GM12891 (cell line): ENCODE measurements around the gene EHD1.

Experiments
- DNase-seq: peaks from one replicate; pipeline ENCODE4 v3.0.0; 2011; ENCODE audit warnings: low spot score; ENCODE audit not compliant: insufficient read length
- FAIRE-seq: peaks from 2 replicates; lab custom pipeline; 2011; peaks lifted over from hg19 to GRCh38; lab: Jason Lieb, UNC
- PAX5 ChIP-seq: IDR thresholded peaks from 2 replicates; pipeline ENCODE4 v1.6.1; 2011; ENCODE audit warnings: low read length, moderate library complexity, mild to moderate bottlenecking; ENCODE audit not compliant: insufficient read depth, severe bottlenecking
- POLR2A ChIP-seq: IDR thresholded peaks from 2 replicates; pipeline ENCODE4 v1.6.1; 2011; ENCODE audit warnings: low read depth, low read length, control low read depth
- POLR2AphosphoS5 ChIP-seq: IDR thresholded peaks from 2 replicates; pipeline ENCODE4 v1.6.1; 2011; ENCODE audit warnings: low read depth, low read length, control low read depth
- POU2F2 ChIP-seq: IDR thresholded peaks from 2 replicates; pipeline ENCODE4 v1.6.1; 2011; ENCODE audit warnings: low read depth, mild to moderate bottlenecking, control low read depth, low read length, moderate library complexity
- SPI1 ChIP-seq: IDR thresholded peaks from 2 replicates; pipeline ENCODE4 v1.6.1; 2011; ENCODE audit warnings: low read depth, low read length, control low read depth
- TAF1 ChIP-seq: IDR thresholded peaks from 2 replicates; pipeline ENCODE4 v1.6.1; 2011; ENCODE audit warnings: low read depth, low read length, control low read depth

The EHD1 gene

DNA sequence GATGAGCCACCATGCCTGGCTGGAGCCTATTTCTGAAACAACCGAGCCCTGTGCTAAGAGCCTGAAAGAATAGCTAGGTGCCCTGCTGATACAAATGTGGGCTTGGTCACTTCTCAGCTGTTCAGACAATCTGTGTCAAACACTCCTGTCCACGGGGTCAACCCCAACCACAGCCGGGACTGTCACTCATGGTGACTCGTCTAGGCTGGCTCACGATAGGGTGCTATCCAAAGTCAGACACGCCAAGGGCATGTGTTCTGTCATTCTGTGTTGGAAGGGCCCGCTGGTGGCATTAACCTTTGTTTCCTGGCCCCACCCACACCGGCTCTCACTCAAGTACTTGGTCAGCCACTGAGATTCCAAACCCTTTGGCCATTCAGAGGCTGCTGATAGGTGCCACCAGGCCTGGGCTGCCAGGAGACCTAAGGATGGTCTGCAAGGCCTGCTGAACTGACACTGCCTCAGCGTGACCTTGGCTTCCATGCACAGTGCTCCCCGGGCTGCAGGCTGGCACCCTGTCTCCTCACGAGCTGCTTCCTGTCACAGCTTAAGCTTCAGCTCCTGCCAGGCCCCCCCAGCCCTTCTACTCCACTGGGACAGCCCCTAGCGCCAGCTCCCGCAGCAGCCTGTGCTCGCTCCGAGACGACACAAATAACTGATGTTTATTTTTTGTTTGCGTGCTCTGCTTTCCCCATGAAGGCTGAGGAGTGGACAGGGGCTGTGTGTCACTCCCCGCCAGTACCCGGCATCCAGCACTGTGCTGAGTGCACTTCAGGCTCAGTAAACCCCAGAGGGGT lies 19.8 kb downstream of the EHD1 start:
- TF ChIP-seq SPI1 (no peak), POLR2AphosphoS5 (0 out of 2 replicates have a peak, but pooled peaks have one; percentile 14)
- FAIRE-seq, result no peak
- DNase-seq, result no peak

DNA sequence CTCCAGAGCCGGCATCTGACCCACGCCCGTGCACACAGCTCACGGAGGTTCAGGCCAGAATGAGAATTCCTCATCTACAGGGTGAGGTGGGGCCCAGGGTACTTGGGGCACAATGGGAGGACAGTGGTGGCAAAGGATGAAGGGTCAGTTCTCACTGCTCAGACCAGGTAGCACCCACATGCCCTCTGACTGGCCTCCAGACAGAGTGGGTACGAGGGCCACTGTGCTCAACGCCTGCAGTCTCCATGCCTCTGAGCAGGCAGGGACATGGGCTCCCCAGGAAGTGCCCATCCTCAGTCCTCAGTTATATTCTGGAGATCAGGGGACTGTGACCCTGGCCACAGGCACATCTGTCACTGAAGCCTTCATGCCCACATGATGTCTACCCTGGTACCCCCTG lies 20.9 kb downstream of the EHD1 start:
- TF ChIP-seq TAF1 (no peak), PAX5 (no peak), SPI1 (no peak), POLR2A (no peak), POU2F2 (no peak), POLR2AphosphoS5 (no peak)
- no peak for FAIRE-seq

DNA sequence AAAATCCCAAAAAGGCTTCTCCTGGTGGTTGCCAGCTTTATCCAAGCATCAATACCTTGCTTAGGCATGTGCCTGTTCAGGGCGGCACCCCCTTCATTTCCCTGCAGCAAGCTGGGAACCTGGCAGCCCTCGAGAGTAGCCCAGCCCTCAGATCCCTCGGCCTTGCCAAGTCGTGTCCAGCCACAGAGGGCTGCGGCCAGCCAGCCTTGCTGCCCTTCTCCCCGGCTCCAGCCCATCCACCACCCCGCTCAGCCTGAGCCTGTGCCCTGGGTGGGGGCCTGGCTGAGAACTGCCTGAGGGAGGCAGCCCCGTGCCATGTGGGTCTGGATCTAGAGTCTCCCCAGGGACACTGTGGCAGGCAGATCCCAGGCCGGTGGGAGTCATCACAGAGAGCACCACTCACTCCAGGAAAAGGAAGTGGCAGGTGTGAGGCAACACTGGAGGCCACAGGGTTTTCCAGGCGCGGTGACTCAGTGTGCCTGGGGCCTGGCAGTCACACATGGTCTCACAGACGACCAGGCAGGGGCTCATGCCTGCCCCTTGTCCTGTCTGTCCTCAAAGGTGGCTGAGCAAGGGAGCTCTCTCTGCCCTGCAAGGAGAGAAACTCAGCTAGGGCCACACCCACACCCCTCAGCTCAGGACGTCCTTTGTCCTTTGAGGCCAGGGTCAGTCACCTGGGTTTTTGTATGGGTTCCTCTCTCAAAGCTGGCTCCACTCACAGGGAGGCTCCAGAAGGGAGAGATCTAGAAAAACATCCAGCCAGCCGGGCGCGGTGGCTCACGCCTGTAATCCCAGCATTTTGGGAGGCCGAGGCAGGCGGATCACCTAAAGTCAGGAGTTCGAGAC lies 21.8 kb downstream of the EHD1 start:
- FAIRE-seq, result peak; percentile 66
- TF ChIP-seq PAX5 (no peak), SPI1 (peak; percentile 59; the same call in 1 of the 2 replicates), POU2F2 (no peak), POLR2A (peak; percentile 21; the same call in 1 of the 2 replicates), TAF1 (0 out of 2 replicates have a peak, but pooled peaks have one; percentile 39), POLR2AphosphoS5 (no peak; the same call in none of the 2 replicates)

More for the DNA sequence above, 20.9 kb downstream of the EHD1 start:
- no peak for DNase-seq

GRCh38 chr11:64855596-64856304 lies 22.7 kb downstream of the EHD1 start:
- DNase-seq (no peak), FAIRE-seq (no peak)
- TF ChIP-seq TAF1, result no peak
- TF ChIP-seq PAX5, result no peak
- peak; percentile 67 for TF ChIP-seq POLR2AphosphoS5

More for the DNA sequence above, 21.8 kb downstream of the EHD1 start:
- no peak for DNase-seq

- no peak for DNase-seq
- no peak for FAIRE-seq
- TF ChIP-seq POLR2A, result peak; percentile 17; the same call in 1 of the 2 replicates
- TF ChIP-seq TAF1, result no peak
Observed at GRCh38 chr11:64854534-64855502, 23.6 kb downstream of the EHD1 start.

DNA sequence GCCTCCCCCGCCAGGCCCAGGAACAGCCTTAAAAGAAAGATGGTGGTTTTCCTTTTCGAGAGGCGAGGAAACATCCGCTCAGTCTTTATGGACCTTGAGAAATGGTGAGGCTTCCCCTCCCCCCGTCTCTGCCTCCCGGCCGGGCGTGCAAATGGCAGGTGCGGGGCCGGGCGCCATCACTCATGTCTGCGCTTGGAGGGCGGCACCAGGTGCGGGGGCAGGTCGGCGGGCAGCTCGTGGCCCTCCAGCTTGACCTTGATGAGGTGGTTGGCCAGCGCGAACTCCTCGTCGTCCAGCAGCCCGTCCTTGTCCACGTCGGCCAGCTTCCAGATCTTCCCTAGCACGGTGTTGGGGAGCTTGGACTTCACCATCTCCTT lies 24.3 kb downstream of the EHD1 start:
- no peak for TF ChIP-seq SPI1
- no peak for TF ChIP-seq TAF1
- TF ChIP-seq POLR2AphosphoS5, result no peak
- TF ChIP-seq POLR2A, result no peak
- no peak for TF ChIP-seq POU2F2
- TF ChIP-seq PAX5, result no peak
- DNase-seq (no peak), FAIRE-seq (no peak)

- FAIRE-seq (no peak), DNase-seq (no peak)
- TF ChIP-seq PAX5, result no peak
- peak; percentile 15; the same call in 1 of the 2 replicates for TF ChIP-seq POLR2AphosphoS5
Observed at GRCh38 chr11:64853709-64854108, 24.7 kb downstream of the EHD1 start.

- TF ChIP-seq POU2F2 (0 out of 2 replicates have a peak, but pooled peaks have one; percentile 45), SPI1 (peak; percentile 38; the same call in 1 of the 2 replicates), PAX5 (no peak), POLR2A (peak; percentile 32; the same call in 1 of the 2 replicates), POLR2AphosphoS5 (no peak; the same call in 1 of the 2 replicates), TAF1 (no peak)
- DNase-seq (no peak), FAIRE-seq (peak; percentile 50)
Observed at GRCh38 chr11:64852804-64853509, 25.5 kb downstream of the EHD1 start.
